NCI-H1417 (cell line): ENCODE data around the gene OSBPL9.
A peak's percentile ranks its signal among the peaks of the same experiment; 100 is the strongest.

ENCODE experiments used
- DNase-seq, 3 experiments: peaks; one replicate each; lab custom pipeline; 2025; lab: John Stamatoyannopoulos, UW

OSBPL9 gene

GRCh38 chr1:51616903-51617708 is at the start of gene OSBPL9:
OSBPL9 (plus strand) TSS chr1:51617092; CDS start chr1:51617111, 19 bp downstream.
- DNase-seq: peak; percentile 92 to 96 (median 92)

- no peak for DNase-seq
Observed at GRCh38 chr1:51567653-51568052, 49.2 kb upstream of the OSBPL9 start.

GRCh38 chr1:51568231-51568935 is 48.5 kb upstream of the OSBPL9 start:
- DNase-seq: no peak

- DNase-seq: peak in 1 of 3 experiments; percentile 9
Observed at GRCh38 chr1:51569284-51570062, 47.4 kb upstream of the OSBPL9 start.

GRCh38 chr1:51570063-51570710 is 46.7 kb upstream of the OSBPL9 start:
- DNase-seq: no peak

DNA sequence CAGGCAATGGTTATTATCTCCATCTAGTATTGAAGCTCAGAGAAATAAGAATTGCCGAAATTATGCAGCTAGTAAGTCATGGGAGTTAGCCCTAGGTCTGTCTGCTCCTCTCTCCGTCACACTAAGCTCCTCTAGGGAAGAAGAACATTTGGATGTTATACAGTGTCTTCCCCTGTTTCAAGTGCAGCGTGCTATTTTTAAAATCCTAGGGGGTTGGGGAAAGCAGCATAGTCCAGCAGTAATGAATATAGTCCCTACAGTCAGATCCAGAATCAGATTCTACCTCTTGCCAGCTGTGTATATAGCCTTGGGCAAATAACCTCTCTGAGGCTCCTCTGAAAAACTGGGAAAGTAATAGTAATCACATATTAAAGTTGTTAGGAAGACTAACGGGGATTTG is 44.5 kb upstream of the OSBPL9 start:
- no peak for DNase-seq

DNA sequence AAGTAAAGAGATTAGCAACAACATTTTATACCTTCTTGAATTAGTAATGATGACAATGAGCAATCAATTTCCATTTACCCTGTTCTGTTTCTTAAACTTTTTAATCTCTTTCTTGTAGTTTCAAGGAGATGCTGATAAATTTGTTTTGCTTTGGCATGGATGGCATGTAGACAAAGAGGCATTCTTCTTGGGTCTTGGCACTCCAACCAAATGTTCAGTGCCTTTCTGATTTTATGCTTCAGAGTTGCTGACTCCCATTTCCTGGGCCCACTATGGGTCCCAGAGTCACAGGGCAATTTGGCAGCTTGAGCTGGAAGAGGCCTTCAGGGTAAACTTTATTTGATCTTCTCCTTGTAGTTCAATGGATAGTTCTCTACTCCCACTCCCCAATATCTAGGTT is 42.1 kb upstream of the OSBPL9 start:
- no peak for DNase-seq

GRCh38 chr1:51575406-51576084 is 41.3 kb upstream of the OSBPL9 start:
- DNase-seq: no peak

GRCh38 chr1:51576085-51576444 is 40.8 kb upstream of the OSBPL9 start:
- DNase-seq: no peak

GRCh38 chr1:51576923-51577322 is 40.0 kb upstream of the OSBPL9 start:
- no peak for DNase-seq

- no peak for DNase-seq
Observed at GRCh38 chr1:51578383-51579109, 38.3 kb upstream of the OSBPL9 start.

GRCh38 chr1:51581238-51581637 is 35.7 kb upstream of the OSBPL9 start:
- DNase-seq: no peak

GRCh38 chr1:51583532-51583931 is 33.4 kb upstream of the OSBPL9 start:
- no peak for DNase-seq

GRCh38 chr1:51584021-51584420 is 32.9 kb upstream of the OSBPL9 start:
- DNase-seq: no peak

DNA sequence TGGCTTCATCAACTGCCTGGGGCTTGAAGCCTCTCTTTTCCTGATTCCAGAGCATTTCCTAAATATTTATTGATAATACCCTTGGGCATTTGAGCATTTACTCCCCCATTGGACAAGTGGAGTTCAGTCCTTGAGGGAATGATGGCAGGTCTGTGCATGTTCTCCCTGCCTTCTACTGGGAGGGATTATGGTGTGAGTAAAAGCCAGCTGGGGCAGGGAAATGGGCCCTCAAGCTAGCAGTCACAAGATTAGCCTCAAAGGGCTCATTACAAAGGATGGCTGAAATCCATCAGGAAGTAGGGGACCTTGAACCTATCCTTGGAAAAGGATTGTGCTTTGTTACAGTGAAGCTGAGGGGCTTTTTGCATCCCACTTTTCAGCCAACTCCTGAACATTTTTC is 24.2 kb upstream of the OSBPL9 start:
- DNase-seq: peak in 1 of 3 experiments; percentile 5

GRCh38 chr1:51594716-51595115 is 22.2 kb upstream of the OSBPL9 start:
- no peak for DNase-seq

DNA sequence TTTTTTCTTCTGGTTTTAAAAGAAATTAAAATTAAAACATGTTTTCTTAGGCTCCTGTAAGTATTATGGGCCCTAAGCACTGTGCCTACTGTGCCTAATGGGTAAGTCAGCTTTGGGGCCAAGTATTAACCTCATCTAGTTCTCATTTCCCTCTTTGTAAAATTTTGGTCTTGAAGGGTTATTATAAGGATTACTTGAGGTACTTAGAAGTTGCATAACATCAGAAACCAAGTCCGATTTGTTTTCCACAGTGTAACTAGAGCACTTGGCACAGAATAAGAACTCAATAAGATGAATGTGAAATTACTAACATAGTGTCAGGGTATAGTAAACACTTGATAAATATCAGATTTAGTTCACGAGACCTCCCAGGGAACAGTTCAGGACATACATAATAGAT is 16.4 kb upstream of the OSBPL9 start:
- no peak for DNase-seq

DNA sequence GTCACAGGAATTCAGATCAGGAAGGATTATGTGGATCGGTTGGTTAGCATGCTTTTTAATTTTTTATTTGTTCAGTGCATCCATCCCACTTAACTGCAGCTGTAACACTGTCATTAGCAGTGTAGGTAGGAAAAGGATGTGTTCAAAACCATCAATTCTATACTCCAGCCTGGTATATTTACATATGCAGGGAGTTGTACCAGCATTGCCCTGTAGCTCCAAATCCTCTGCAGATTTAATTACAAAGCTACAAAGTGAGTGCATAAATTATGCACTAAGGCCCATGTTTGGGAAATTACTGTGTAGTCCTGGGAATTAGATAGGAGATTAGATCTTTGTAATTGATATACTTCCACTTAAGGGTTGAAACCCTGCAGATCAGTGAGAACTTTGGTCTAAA is 15.9 kb upstream of the OSBPL9 start:
- DNase-seq: peak in 2 of 3 experiments; percentile 16 to 65

- DNase-seq: no peak
Observed at GRCh38 chr1:51605961-51606723, 10.8 kb upstream of the OSBPL9 start.

- no peak for DNase-seq
Observed at GRCh38 chr1:51607681-51608095, 9.2 kb upstream of the OSBPL9 start.
